GM12801 (cell line): ENCODE data around the gene SLC35E1.

Experiments
- CTCF ChIP-seq: IDR thresholded peaks from one replicate; pipeline ENCODE4 v1.5.1; 2011; ENCODE audit warnings: control low read depth; ENCODE audit not compliant: insufficient read length; ENCODE audit errors: extremely low read depth

The SLC35E1 gene

GRCh38 chr19:16522559-16523377 is 49.4 kb downstream of the SLC35E1 start:
- no peak for TF ChIP-seq CTCF

- TF ChIP-seq CTCF: no peak
Observed at GRCh38 chr19:16521715-16522289, 50.4 kb downstream of the SLC35E1 start.

GRCh38 chr19:16520986-16521624 is 51.1 kb downstream of the SLC35E1 start:
- TF ChIP-seq CTCF: no peak

GRCh38 chr19:16520074-16520973 is 51.9 kb downstream of the SLC35E1 start:
- no peak for TF ChIP-seq CTCF

GRCh38 chr19:16519230-16519687 is 53.0 kb downstream of the SLC35E1 start:
- no peak for TF ChIP-seq CTCF

GRCh38 chr19:16518483-16519229 is 53.6 kb downstream of the SLC35E1 start:
- TF ChIP-seq CTCF: no peak
